GM21526 (cell line): Measurements from ENCODE around the gene STXBP6.

ENCODE experiments used
- ATAC-seq: cut with Tn5 transposase; IDR thresholded peaks from one replicate; pipeline ENCODE4 v1.9.1; 2021; ENCODE audit warnings: moderate library complexity; ENCODE audit not compliant: unreplicated experiment, low FRiP score

STXBP6 gene

GRCh38 chr14:25052921-25053320 lies 3.0 kb upstream of the STXBP6 start:
- no peak for ATAC-seq

- ATAC-seq = no peak
Measured at GRCh38 chr14:25052385-25052784, 2.4 kb upstream of the STXBP6 start.

- no peak for ATAC-seq
Measured at GRCh38 chr14:25050269-25051150, 563 bp upstream of the STXBP6 start.

- ATAC-seq = no peak
Measured at GRCh38 chr14:25049093-25049567, 817 bp downstream of the STXBP6 start.

GRCh38 chr14:25048170-25049016 lies 1.6 kb downstream of the STXBP6 start:
- ATAC-seq = no peak

- ATAC-seq = no peak
Measured at GRCh38 chr14:25046301-25046943, 3.5 kb downstream of the STXBP6 start.

- no peak for ATAC-seq
Measured at GRCh38 chr14:25044106-25044698, 5.7 kb downstream of the STXBP6 start.

- no peak for ATAC-seq
Measured at GRCh38 chr14:25042362-25043299, 7.3 kb downstream of the STXBP6 start.

GRCh38 chr14:25041898-25042297 lies 8.0 kb downstream of the STXBP6 start:
- ATAC-seq = no peak

GRCh38 chr14:25041484-25041883 lies 8.5 kb downstream of the STXBP6 start:
- ATAC-seq = no peak

GRCh38 chr14:25039933-25040332 lies 10.0 kb downstream of the STXBP6 start:
- no peak for ATAC-seq

GRCh38 chr14:25038044-25038668 lies 11.8 kb downstream of the STXBP6 start:
- no peak for ATAC-seq

GRCh38 chr14:25037032-25037431 lies 12.9 kb downstream of the STXBP6 start:
- ATAC-seq = no peak

- ATAC-seq = no peak
Measured at GRCh38 chr14:25034803-25035681, 14.9 kb downstream of the STXBP6 start.

GRCh38 chr14:25033358-25033757 lies 16.6 kb downstream of the STXBP6 start:
- no peak for ATAC-seq

GRCh38 chr14:25032092-25032784 lies 17.7 kb downstream of the STXBP6 start:
- no peak for ATAC-seq

- no peak for ATAC-seq
Measured at GRCh38 chr14:25026476-25027137, 23.3 kb downstream of the STXBP6 start.
